ENCODE data around the gene MTOR.

DNA sequence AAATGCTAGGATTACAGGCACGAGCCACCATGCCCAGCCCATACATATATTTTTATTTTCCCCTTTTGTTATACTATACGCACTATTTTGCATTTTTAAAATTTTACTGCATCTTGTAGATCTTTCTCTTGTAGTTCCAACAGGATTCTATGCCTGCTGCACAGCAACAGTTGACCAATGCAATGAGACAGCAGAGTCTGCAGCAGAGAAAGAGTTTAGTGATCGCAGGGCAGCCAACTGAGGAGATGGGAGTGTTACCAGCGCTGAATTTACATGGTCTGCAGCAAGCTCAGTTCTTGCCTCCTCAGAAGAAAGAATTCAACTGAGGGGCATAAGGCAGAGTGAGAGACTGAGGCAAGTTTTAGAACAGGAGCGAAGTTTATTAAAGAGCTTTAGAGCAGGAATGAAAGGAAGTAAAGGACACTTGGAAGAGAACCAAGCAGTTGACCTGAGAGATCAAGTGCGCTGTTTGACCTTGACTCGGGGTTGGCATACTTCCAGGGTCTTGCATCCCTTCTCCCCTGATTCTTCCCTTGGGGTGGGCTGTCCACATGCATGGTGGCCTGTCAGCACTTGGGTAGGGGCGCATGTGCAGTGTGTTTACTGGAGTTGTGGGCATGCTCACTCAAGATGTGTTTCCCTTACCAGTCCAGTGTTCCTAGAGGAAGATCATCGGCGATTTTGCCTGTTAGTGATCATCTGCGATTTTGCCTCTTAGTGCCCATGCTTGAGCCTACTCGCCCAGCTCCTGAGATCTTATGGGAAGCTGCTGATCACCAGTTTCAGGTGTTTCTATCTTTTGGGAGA lies 4.1 kb upstream of the MTOR start:
- TF ChIP-seq, protein P1, sequence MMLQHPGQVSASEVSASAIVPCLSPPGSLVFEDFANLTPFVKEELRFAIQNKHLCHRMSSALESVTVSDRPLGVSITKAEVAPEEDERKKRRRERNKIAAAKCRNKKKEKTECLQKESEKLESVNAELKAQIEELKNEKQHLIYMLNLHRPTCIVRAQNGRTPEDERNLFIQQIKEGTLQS (IDR thresholded peaks at IDR 0.05; ENCODE audit: borderline replicate concordance, extremely low read depth, low read depth, low read length) = no peak
- no peak for TF ChIP-seq BMI1 (IDR thresholded peaks at IDR 0.05; ENCODE audit: borderline replicate concordance)
- no peak for TF ChIP-seq EGR1 (IDR thresholded peaks at IDR 0.05; ENCODE audit: borderline replicate concordance in 1 of 2, low read depth in 2 of 2, low read length in 2 of 2)
